H9 (cell line): ENCODE results near the gene F3. TPM values are rescaled to one million over a fixed set of nuclear protein-coding genes. Genes with fewer than 3 reads are reported as not detected.

Source experiments
- DNase-seq: peaks from one replicate; pipeline ENCODE4 v3.0.0-alpha.2; 2017
- H2AFZ ChIP-seq: one replicate; pipeline ENCODE4 v1.6.1; 2013; ENCODE audit warnings: mild to moderate bottlenecking, low read length, control low read depth, moderate library complexity
- H2AK5ac ChIP-seq: 2 replicates; pipeline ENCODE4 v1.6.1; 2013; ENCODE audit warnings: low read length, control low read depth, mixed read lengths; ENCODE audit not compliant: insufficient read length
- H2BK120ac ChIP-seq: one replicate; pipeline ENCODE4 v1.6.1; 2013; ENCODE audit warnings: low read depth, mild to moderate bottlenecking, low read length, control low read depth, inconsistent platforms; ENCODE audit not compliant: poor library complexity, severe bottlenecking
- H2BK12ac ChIP-seq: 2 replicates; pipeline ENCODE4 v1.6.1; 2013; ENCODE audit warnings: low read length, control low read depth, mixed read lengths, low read depth; ENCODE audit not compliant: insufficient read length
- H2BK15ac ChIP-seq: 2 replicates; pipeline ENCODE4 v1.6.1; 2013; ENCODE audit warnings: low read depth, low read length, control low read depth
- H2BK20ac ChIP-seq: one replicate; pipeline ENCODE4 v1.6.1; 2013; ENCODE audit warnings: low read depth, mild to moderate bottlenecking, low read length, control low read depth, inconsistent platforms; ENCODE audit not compliant: poor library complexity, severe bottlenecking
- H2BK5ac ChIP-seq: 2 replicates; pipeline ENCODE4 v1.6.1; 2013; ENCODE audit warnings: low read length, control low read depth, mixed read lengths; ENCODE audit not compliant: insufficient read length
- H3K14ac ChIP-seq: 2 replicates; pipeline ENCODE4 v1.6.1; 2013; ENCODE audit warnings: low read length, control low read depth; ENCODE audit not compliant: insufficient read depth
- H3K18ac ChIP-seq: 2 replicates; pipeline ENCODE4 v1.6.1; 2013; ENCODE audit warnings: low read depth, mild to moderate bottlenecking, mixed read lengths, low read length, control low read depth; ENCODE audit not compliant: insufficient read length
- H3K23ac ChIP-seq: 2 replicates; pipeline ENCODE4 v1.6.1; 2013; ENCODE audit warnings: low read length, control low read depth, mixed read lengths, low read depth; ENCODE audit not compliant: insufficient read length
- H3K23me2 ChIP-seq: 2 replicates; pipeline ENCODE4 v1.6.1; 2013; ENCODE audit warnings: low read depth, mild to moderate bottlenecking, mixed read lengths, low read length, control low read depth; ENCODE audit not compliant: insufficient read length, poor library complexity, severe bottlenecking
- H3K27ac ChIP-seq: 2 replicates; pipeline ENCODE4 v1.5.1; 2013; ENCODE audit warnings: low read length, control low read depth, mixed read lengths, low read depth; ENCODE audit not compliant: insufficient read length
- H3K27me3 ChIP-seq: 2 replicates; pipeline ENCODE4 v1.6.1; 2013; ENCODE audit warnings: low read length, control low read depth, inconsistent platforms; ENCODE audit not compliant: insufficient read depth
- H3K4ac ChIP-seq: 2 replicates; pipeline ENCODE4 v1.6.1; 2013; ENCODE audit warnings: low read depth, mild to moderate bottlenecking, control low read depth, inconsistent platforms, low read length, moderate library complexity
- H3K4me1 ChIP-seq: 2 replicates; pipeline ENCODE4 v1.6.1; 2013; ENCODE audit warnings: low read length, control low read depth, inconsistent platforms; ENCODE audit not compliant: insufficient read depth
- H3K4me2 ChIP-seq: 2 replicates; pipeline ENCODE4 v1.6.1; 2013; ENCODE audit warnings: low read length, control low read depth, mixed read lengths; ENCODE audit not compliant: insufficient read length, insufficient read depth
- H3K56ac ChIP-seq: 2 replicates; pipeline ENCODE4 v1.6.1; 2013; ENCODE audit warnings: low read depth, mild to moderate bottlenecking, mixed read lengths, low read length, control low read depth; ENCODE audit not compliant: insufficient read length
- H3K79me1 ChIP-seq: 2 replicates; pipeline ENCODE4 v1.6.1; 2013; ENCODE audit warnings: low read depth, mild to moderate bottlenecking, moderate library complexity, low read length, control low read depth, inconsistent platforms; ENCODE audit not compliant: insufficient read depth, poor library complexity, severe bottlenecking
- H3K79me2 ChIP-seq: 2 replicates; pipeline ENCODE4 v1.6.1; 2013; ENCODE audit warnings: low read length, control low read depth, inconsistent platforms; ENCODE audit not compliant: insufficient read depth
- H3K9ac ChIP-seq: 2 replicates; pipeline ENCODE4 v1.6.1; 2013; ENCODE audit warnings: low read length, control low read depth, mixed read lengths; ENCODE audit not compliant: insufficient read length; ENCODE audit errors: extremely low read depth
- H3K9me3 ChIP-seq: one replicate; pipeline ENCODE4 v1.6.1; 2013; ENCODE audit warnings: low read depth, low read length, inconsistent platforms; ENCODE audit not compliant: control insufficient read depth
- H3T11ph ChIP-seq: one replicate; pipeline ENCODE4 v1.6.1; 2013; ENCODE audit warnings: mild to moderate bottlenecking, low read length, control low read depth, inconsistent platforms
- H4K20me1 ChIP-seq: one replicate; pipeline ENCODE4 v1.6.1; 2013; ENCODE audit not compliant: control insufficient read depth, insufficient read length, insufficient read depth
- H4K5ac ChIP-seq: 2 replicates; pipeline ENCODE4 v1.6.1; 2013; ENCODE audit warnings: low read depth, mild to moderate bottlenecking, mixed read lengths, low read length, control low read depth; ENCODE audit not compliant: insufficient read length
- H4K8ac ChIP-seq: replicated peaks from 2 replicates; pipeline ENCODE4 v1.6.1; 2013; ENCODE audit warnings: low read length, control low read depth, mixed read lengths, low read depth; ENCODE audit not compliant: insufficient read length
- H4K91ac ChIP-seq: 2 replicates; pipeline ENCODE4 v1.6.1; 2013; ENCODE audit warnings: low read depth, mild to moderate bottlenecking, moderate library complexity, mixed read lengths, low read length, control low read depth; ENCODE audit not compliant: insufficient read length
- H3K27ac Mint-ChIP-seq, 3 experiments: 2 replicates in 2 of 3; 3 replicates in 1 of 3; pipeline ENCODE4 v1.8.0; 2020 to 2021; ENCODE audit warnings: mixed read lengths in 3 of 3, mild to moderate bottlenecking in 1 of 3, moderate library complexity in 1 of 3
- H3K27me3 Mint-ChIP-seq: 2 replicates; pipeline ENCODE4 v1.8.0; 2021; ENCODE audit warnings: low read depth, mild to moderate bottlenecking, moderate library complexity, mixed read lengths
- H3K36me3 Mint-ChIP-seq, 3 experiments: 2 replicates in 2 of 3; 3 replicates in 1 of 3; pipeline ENCODE4 v1.8.0; 2020 to 2021; ENCODE audit warnings: low read depth in 3 of 3, mixed read lengths in 3 of 3; ENCODE audit not compliant: insufficient read depth in 1 of 3
- H3K4me1 Mint-ChIP-seq, 2 experiments: 2 replicates each; pipeline ENCODE4 v1.8.0; 2020; ENCODE audit warnings: mixed read lengths in 2 of 2
- H3K4me3 Mint-ChIP-seq, 2 experiments: 2 replicates in 1 of 2; 3 replicates in 1 of 2; pipeline ENCODE4 v1.8.0; 2020 to 2021; ENCODE audit warnings: mild to moderate bottlenecking in 2 of 2, mixed read lengths in 2 of 2, moderate library complexity in 1 of 2
- H3K9me3 Mint-ChIP-seq, 2 experiments: 2 replicates in 1 of 2; 3 replicates in 1 of 2; pipeline ENCODE4 v1.8.0; 2020; ENCODE audit warnings: mild to moderate bottlenecking in 2 of 2, mixed read lengths in 2 of 2, moderate library complexity in 1 of 2
- WGBS: extraction: QIAGEN DNeasy Blood & Tissue Kit; methylation state at CpG from one replicate; pipeline ENCODE4 v1.1.7; 2013; ENCODE audit warnings: missing lambda C conversion rate, low lambda C conversion rate, mixed read lengths; ENCODE audit not compliant: insufficient read length; ENCODE audit errors: extremely low coverage; 5-methylcytosine and 5-hydroxymethylcytosine counted together
- total RNA-seq: library from RNA; stranded (reverse); gene quantifications from 2 replicates; pipeline ENCODE4 v1.2.1, GENCODE V29; 2021
- TF ChIP-seq, protein P1 (sequence below): fragments of 200-600 bp; sonication (generic); conservative IDR thresholded peaks from 3 replicates; pipeline ENCODE4 v1.8.0; 2021; ENCODE audit warnings: antibody characterized with exemption, mild to moderate bottlenecking

The F3 gene
- total RNA-seq, 1 experiment from 2014 or later, result 21.7 TPM

DNA sequence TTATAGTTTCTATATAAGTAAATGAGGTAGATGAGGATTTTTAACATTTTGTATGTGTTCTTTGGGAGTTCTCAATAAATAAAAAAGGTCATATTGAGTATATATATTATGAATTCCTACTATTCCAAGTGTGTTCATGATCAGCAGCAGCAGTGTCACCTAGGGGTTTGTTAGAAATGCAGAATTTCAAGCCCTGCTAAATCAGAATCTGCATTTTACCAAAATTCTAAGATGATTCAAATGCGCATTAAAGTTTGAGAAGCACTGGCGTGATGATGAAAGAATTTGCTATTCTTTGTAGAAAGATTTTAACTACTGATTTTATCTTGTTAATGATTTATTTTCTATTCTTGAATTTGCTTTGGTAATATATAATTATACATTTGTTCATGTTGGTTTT is 28.7 kb downstream of the F3 start:
- no peaks in the 10 kb centered on the region for H3K27me3 Mint-ChIP-seq
- Histone ChIP-seq H3K27me3 (no peaks in the 10 kb centered on the region), H4K8ac (no peak overlapping the region), H3K4me1 (no peaks in the 10 kb centered on the region), H2BK15ac (no peak overlapping the region), H2BK120ac (no peak overlapping the region), H3K4ac (no peak overlapping the region), H3K14ac (no peak overlapping the region), H3K27ac (no peak overlapping the region), H2AK5ac (no peak overlapping the region), H3K4me2 (no peak overlapping the region), H3K79me1 (no peaks in the 10 kb centered on the region), H4K20me1 (no peaks in the 10 kb centered on the region), H4K91ac (no peak overlapping the region), H2BK20ac (no peak overlapping the region), H2BK5ac (no peak overlapping the region), H3K9ac (no peak overlapping the region), H3K18ac (no peak overlapping the region), H3K9me3 (no peaks in the 10 kb centered on the region), H3K79me2 (no peaks in the 10 kb centered on the region), H3K23ac (no peak overlapping the region), H3T11ph (no peak overlapping the region), H2BK12ac (no peak overlapping the region), H4K5ac (no peak overlapping the region), H3K23me2 (no peaks in the 10 kb centered on the region), H3K56ac (no peak overlapping the region), H2AFZ (no peak overlapping the region)
- peaks cover 9 to 16% (median 12%) of the 10 kb centered on the region in 3 experiments for H3K36me3 Mint-ChIP-seq
- peaks cover 0 to 5% of the 10 kb centered on the region in 2 experiments; a peak in 1 of 4 replicates for H3K4me1 Mint-ChIP-seq
- no peak overlapping the region for H3K27ac Mint-ChIP-seq
- peaks cover 0 to 2% of the 10 kb centered on the region in 2 experiments; a peak in 1 of 5 replicates for H3K9me3 Mint-ChIP-seq
- TF ChIP-seq, protein P1, sequence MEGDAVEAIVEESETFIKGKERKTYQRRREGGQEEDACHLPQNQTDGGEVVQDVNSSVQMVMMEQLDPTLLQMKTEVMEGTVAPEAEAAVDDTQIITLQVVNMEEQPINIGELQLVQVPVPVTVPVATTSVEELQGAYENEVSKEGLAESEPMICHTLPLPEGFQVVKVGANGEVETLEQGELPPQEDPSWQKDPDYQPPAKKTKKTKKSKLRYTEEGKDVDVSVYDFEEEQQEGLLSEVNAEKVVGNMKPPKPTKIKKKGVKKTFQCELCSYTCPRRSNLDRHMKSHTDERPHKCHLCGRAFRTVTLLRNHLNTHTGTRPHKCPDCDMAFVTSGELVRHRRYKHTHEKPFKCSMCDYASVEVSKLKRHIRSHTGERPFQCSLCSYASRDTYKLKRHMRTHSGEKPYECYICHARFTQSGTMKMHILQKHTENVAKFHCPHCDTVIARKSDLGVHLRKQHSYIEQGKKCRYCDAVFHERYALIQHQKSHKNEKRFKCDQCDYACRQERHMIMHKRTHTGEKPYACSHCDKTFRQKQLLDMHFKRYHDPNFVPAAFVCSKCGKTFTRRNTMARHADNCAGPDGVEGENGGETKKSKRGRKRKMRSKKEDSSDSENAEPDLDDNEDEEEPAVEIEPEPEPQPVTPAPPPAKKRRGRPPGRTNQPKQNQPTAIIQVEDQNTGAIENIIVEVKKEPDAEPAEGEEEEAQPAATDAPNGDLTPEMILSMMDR, result no peak
- no CpG with 5 or more reads among the region's 2 CpGs for WGBS
- H3K4me3 Mint-ChIP-seq, result no peak overlapping the region
- DNase-seq, result no peak
